HCT116 (cell line): ENCODE measurements around the gene ZNF473.

ENCODE experiments used
- CEBPB ChIP-seq: IDR thresholded peaks from 2 replicates; pipeline ENCODE4 v1.6.1; 2012; ENCODE audit warnings: low read depth
- YY1 ChIP-seq: IDR thresholded peaks from 2 replicates; pipeline ENCODE4 v1.6.1; 2011; ENCODE audit warnings: low read length, low read depth, moderate library complexity, mild to moderate bottlenecking; ENCODE audit not compliant: insufficient replicate concordance; ENCODE audit errors: extremely low read depth
- TF ChIP-seq, protein P1 (sequence below), 3 experiments: fragments of 200-600 bp in 1 of 3; sonication (generic) in 1 of 3; IDR thresholded peaks in 2 of 3; conservative IDR thresholded peaks in 1 of 3; 2 replicates each; pipeline ENCODE4 v1.5.1; 2012 to 2017; ENCODE audit warnings: low read depth in 2 of 3, low read length in 2 of 3, antibody characterized with exemption in 1 of 3, borderline replicate concordance in 1 of 3, control low read depth in 1 of 3, mild to moderate bottlenecking in 1 of 3, mixed read lengths in 1 of 3, mixed run types in 1 of 3, moderate library complexity in 1 of 3; ENCODE audit not compliant: insufficient read depth in 1 of 3

DNA sequence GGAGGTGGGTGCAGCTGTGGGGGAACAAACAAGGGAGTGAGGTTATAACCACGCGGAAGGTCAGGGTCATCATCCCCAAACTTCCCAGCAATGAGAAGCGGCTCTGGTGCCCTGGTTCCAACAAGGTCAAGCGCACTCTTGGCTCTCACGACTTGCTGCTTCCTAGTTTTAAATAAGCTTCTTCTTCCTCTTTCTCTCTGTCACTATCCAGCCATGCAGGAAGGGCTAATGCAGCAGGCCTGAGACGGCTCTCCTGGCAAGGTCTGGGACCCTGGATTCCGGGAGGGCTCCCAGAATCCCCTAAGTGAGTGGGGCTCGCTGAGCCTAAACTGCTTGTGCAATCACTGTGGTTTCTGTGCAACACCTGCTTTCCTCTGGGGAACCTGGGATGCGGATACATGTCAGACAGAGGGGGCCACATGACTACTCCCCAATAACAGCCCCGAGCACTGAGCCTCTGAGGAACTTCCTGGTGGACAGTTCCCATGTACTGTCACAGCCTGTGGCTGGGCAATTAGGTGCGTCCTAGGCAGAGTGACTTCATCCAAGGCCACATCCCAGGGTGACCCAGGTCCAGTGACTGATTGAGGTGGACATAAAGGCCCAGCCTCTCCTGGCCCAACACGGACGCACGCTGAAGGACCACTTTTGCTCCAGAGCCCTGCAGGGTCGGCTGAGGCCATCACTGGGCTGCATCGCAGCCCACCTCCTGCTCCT is 24.8 kb upstream of the ZNF473 start:
- TF ChIP-seq CEBPB = no peak
- TF ChIP-seq, protein P1, sequence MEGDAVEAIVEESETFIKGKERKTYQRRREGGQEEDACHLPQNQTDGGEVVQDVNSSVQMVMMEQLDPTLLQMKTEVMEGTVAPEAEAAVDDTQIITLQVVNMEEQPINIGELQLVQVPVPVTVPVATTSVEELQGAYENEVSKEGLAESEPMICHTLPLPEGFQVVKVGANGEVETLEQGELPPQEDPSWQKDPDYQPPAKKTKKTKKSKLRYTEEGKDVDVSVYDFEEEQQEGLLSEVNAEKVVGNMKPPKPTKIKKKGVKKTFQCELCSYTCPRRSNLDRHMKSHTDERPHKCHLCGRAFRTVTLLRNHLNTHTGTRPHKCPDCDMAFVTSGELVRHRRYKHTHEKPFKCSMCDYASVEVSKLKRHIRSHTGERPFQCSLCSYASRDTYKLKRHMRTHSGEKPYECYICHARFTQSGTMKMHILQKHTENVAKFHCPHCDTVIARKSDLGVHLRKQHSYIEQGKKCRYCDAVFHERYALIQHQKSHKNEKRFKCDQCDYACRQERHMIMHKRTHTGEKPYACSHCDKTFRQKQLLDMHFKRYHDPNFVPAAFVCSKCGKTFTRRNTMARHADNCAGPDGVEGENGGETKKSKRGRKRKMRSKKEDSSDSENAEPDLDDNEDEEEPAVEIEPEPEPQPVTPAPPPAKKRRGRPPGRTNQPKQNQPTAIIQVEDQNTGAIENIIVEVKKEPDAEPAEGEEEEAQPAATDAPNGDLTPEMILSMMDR (IDR thresholded peaks at IDR 0.05 in 2 of 3, conservative IDR thresholded peaks at IDR 0.05 in 1 of 3; ENCODE audit: borderline replicate concordance in 1 of 3, insufficient read depth in 1 of 3, low read depth in 2 of 3, low read length in 2 of 3) = no peak
- no peak for TF ChIP-seq YY1
